NCI-H1694 (cell line): Measurements from ENCODE around the gene ISM1.
A peak's percentile ranks its signal among the peaks of the same experiment; 100 is the strongest.

Source experiments
- DNase-seq: peaks from one replicate; lab custom pipeline; 2025; lab: John Stamatoyannopoulos, UW

The ISM1 gene

DNA sequence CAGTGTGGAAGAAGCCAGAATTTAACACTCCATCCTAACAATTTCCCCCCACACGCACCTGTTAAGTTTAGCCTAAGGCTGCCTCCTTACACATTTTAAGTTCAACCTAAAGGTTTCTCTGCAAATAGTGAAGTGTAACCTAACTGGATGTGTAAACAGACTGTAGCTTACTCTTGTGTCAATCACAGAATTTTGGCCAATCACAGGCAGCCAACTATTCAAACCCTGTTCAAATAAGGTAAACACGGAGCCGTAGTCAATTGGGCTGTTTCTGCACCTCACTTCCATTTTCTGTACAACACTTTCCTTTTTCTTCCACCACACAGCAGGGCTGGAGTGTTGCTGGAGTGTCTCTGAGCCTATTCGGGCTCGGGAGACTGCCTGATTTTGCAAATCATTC is 92.1 kb downstream of the ISM1 start:
- DNase-seq: no peak

DNA sequence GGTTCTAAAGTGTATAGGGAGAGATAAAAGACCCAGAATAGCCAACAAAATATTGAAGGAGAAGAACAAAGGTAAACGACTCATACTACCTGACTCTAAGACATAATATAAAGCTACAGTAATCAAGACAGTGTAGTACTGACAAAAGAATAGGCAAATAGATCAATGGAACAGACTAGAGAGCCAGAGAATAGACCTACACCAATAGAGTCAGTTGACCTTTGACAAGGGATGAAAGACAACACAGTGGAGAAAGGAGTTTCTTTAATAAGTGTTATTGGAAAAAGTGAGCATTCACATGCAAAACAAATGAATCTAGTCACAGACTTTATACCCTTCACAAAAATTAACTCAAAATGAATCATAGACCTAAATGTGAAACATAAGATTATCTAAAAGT is 96.4 kb downstream of the ISM1 start:
- no peak for DNase-seq

DNA sequence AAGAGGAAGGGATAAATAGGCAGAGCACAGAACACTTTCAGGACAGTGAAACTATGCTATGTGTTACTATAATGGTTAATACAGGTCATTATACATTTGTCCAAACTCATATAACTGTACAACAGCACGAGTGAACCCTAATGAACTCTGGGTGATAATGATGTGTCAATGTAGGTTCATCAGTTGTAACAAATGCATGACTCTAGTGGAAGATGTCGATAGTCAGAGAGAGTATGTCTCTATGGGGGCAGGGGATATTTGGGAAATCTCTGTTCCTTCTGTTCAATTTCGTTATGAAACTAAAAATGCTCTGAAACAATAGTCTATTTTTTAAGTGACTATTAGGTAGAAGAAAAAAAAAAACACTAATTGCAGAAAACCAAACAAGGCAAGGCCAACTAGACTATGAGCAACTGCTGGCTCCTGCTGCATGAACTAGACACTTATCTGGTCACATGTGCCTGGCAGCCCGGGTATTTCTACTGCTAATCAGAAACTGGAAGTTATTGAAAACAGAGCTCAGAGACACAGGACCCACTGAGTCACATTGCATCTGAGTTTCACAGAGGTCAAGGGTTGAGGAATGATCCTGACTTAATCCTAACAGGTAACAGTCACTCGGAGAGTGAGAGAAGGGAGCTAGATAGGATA is 97.9 kb downstream of the ISM1 start:
- no peak for DNase-seq

DNA sequence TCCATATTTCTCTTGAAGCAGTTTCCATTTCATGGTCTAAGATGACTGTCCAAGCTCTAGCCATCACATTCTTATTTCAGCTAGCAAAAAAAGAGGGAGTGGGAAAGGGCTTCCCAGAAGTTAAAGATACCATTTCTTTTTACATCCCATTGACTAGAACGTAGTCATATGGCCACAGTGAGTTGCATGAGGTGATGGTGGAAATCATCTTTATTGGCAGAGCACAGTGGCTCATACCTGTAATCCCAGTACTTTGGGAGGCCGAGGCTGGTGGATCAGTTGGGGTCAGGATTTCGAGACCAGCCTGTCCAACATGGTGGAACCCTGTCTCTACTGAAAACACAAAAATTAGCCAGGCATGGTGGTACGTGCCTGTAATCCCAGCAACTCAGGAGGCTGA is 99.6 kb downstream of the ISM1 start:
- no peak for DNase-seq

DNA sequence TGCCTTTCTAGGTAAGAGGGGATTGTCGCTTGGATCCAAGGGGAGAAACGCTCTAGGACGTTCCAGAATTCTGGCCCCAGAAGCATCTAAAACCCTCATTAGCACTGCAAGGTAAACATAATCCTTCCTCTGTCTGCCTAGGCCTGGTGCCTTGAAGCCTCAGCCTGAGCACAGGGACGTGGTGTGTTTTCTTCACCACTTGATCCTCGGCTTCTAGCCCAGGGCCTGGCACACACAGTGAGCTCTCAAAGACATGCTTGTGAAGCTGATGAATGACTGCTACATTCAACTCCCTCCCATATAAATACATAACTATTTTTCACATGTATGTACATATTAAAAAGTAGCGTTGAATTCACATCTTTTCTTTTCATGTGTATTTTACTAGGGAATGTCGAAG is 100.3 kb downstream of the ISM1 start:
- no peak for DNase-seq

DNA sequence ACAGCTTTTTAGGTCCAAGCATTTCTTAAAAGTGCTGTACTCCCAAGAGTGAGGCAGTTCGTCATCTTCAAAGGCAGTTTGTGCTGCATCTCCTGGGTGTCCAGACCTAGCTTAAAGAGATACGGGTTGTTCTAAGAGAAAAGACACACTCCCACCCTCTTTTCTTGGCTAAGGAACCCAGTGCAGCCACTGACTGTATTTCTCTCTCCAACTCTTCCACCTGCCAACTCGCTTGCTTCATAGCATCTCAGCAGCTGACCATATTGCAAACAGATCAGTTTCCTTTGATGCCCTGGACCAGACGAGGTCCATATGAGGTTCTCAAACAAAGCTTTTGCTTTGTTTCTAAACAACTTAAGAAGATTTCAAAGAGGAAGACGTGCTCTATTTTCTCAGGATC is 101.1 kb downstream of the ISM1 start:
- DNase-seq: no peak

DNA sequence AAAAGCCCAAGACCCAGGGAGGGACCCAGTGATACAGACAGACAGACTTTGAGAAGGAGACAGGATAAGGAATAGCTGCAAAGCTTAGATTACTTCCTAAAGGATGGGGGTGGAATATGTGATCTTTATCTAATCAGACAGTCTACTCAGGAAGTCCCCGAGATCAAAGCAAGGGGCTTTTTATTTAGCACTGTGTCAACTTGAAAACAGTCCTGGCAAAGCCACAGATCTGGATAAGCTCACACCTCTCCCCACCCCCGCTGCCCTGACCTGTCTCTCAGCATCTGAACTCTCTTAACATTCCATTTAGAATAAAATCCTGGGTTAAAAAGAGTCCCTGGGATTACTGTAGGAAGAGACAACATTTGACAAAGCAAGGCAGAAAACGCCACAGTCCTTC is 101.5 kb downstream of the ISM1 start:
- no peak for DNase-seq

DNA sequence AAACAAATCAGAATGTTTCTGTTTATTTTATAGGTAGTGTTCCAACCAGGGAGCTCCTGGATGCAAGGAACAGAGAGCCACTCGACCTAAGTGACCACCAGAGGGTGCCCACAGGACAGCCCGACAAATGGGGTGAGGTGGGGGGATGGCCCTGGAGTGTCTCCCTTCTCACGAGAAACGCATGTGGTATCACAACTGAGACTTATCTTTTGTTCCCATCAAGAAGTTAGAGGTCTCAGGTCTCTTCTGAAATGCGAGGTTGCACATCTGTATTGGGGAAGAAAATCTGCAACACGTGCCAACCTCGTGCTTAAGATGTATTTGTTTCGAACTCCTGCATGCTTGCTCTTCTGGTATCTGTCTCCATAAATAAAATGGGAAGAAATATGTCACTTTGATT is 104.0 kb downstream of the ISM1 start:
- no peak for DNase-seq

DNA sequence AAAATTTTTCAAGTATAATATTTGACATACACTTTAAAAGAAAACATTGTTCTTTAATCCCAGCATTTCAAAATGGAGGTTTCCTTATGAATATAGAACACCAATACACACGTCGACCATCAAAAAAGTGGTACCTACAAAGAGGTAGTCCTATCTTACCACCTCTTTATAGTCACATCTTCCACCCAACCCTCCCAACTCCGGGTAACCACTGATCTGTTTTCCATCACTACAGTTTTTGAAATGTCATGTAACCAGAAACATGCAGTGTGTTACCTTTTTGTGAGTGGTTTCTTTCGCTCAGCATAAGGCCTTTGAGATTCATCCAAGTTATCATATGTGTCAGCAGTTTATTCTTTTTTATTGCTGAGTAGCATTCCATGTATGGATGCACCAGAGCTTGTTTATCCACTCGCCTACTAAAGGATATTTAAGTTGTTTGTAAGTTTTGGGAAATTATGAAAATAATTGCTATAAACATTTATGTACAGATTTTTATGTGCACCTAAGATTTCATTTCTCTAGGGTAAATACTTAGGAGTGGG is 104.8 kb downstream of the ISM1 start:
- DNase-seq: no peak

DNA sequence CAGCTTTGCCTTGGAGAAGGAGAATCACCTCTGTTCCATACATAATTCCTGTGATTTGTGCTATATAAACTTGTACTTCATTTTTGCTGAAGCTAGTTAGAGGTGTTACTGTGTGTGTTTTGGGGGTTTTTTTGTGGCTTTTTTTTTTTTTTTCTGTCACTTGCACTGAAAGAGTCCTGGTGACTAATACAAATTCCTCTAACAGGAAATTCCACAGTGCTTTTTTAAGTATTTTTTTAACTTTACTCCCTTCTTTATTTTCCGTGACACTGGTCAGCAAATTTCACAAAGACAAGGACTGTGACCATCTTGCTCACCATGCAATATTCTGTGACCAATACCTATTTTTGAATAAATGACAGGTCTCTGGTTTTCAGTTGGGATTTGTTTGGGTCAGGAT is 110.5 kb downstream of the ISM1 start:
- DNase-seq: no peak

DNA sequence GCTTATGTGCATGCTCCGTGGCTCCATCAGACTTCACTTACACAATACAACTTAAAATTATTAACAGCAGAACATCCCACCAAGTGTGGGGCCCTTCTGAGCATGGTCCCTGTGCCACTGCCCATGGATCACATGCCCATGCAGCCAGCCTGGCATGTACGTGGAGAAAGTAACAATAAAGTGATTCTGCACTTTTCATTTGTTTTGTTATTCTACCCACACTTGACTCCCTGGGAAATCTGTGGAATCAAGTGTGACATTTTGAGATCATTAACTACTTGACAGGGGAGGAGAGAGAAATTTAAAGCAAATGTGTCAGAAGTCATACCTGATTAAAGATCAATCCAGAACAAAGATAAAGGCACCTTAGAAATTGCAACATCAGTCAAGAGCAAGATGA is 112.0 kb downstream of the ISM1 start:
- no peak for DNase-seq

DNA sequence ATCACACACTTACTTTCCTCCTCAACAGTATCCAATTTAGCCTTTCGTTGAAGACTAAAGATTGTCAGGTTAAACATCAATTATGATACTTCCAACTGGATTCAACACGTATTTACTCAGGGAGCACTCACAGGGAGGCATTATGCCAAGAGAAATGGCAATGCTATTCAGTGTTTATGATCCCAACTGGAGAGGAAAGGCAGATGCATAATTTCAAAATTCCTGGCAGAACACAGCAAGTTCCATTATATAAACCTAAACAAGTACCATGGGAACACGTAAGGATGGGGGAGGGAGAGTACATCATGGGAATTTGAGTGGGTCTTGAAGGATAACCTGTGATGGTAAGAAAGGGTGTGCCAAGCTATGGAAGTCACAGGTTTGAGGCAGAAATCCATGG is 112.7 kb downstream of the ISM1 start:
- DNase-seq: peak; percentile 2

DNA sequence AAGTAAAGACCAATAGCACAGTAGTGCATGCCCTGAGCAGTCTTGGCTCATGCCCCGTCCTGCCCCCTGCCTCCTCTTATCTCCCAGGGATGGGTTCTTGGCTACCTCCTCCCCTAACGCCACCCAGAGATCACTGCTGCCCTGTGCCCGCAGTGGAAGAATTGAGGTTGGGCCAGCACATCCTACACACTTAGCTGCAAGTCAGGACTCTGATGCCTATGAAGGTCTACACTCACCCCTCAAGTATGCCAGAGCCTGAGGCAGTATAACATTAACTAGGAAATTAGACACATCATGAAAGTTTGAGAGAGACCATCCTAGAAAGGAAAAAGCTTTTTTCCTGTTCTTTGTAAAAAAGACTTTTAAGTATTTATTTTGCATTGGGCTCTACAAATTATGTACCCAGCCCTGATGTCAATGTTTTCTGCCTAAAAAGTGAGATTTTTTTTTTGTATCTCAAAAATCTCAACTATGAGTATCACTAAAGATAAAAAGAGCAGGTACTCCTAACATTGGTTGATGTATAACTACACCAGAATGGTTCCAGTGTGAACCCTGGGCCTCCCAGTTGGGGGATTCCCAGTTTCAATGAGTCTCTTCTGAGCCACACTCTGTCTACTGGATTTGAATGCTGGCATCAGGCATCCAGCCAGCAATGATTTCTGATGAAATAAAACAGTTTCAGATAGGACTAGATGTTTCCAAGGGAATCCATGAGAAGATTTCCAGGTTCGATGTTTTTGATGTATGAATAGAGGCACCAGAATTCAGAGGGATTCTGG is 115.4 kb downstream of the ISM1 start:
- DNase-seq: no peak

DNA sequence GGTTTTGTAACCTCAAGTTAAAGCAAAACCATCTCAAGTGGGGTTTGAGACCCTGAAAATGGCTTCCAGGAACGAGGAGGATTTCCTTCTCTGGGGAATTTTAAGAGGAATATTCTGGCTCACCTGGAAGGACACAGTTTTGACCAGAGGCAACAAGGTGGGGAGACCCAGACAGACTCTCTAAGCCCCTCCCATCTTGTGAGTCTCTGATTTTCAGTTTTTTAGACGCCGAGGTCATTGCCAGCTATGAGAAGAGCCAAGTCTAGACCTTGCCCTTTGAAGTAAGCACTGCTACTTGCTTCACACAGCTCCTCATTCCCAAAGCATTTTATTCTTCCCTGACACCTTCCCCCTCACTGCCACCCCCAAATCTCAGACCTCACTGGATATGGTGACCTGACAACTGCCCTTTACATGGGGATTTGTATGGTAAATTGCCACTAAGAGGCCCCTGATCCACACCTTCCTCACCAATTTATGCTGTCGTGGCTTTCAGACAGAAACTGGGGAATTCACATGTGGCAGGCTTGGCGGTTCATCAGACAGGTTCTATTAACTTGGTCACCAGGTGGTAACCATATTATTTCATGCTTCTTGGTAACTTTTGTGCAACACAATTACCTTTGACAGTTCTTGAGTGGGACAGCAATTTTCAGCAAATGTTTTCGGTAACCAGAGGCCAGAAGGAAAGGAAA is 116.2 kb downstream of the ISM1 start:
- DNase-seq: no peak

DNA sequence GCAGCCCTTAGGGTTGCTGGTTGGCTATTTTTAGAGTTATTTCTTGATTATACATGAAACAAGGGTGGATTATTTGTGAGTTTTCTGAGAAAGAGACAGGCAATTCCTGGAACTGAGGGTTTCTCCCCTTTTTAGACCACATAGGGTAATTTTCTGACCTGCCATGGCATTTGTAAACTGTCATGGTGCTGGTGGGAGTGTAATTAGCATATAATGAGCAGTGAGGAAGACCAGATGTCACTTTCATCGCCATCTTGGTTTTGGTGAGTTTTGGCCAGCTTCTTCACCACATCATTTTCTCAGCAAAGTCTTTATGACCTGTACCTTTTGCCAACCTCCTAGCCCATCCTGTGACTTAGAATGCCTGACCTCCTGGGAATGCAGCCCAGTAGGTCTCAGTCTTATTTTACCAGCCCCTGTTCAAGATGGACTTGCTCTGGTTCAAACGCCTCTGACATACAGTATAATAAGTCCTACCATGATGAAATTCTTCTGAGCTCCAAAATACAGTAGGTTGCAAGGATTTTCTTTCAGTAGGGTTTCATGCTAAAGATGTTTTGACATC is 117.1 kb downstream of the ISM1 start:
- no peak for DNase-seq

DNA sequence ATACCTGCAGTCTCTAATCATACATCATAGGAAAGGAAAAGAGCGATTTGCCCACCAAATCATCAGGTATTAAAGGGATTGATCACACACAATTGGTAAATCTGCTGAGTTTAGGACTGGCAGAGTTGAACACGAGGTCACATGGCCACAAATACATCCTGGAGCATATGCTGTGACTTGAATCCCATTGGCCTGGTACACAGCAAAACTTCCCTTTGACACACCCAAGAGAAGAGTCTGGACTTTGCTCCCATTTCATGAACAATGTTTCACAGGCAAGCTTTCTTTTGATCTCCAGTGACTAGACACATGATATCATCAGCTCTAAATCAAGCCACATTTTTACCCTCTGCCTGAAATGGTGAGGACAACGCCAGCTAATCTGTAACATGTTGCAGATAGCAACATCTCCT is 117.9 kb downstream of the ISM1 start:
- no peak for DNase-seq

DNA sequence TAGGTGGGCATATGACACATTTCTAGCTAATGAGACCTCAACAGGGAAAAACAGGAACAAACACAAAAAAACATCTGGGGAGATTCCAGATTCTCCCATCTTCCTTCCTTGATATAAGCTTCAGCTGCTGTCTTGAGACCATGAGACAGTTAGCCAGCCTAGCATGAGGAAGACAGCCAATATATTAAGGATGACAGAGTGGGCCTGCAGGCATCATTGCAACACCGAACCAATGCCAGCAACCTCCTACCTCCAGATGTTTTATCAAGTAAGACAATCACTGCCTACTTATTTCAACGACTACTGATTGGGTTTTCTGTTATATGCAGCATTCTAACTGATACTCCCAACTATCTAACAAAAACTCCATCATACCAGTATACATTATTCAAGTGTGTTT is 119.0 kb downstream of the ISM1 start:
- DNase-seq: no peak

DNA sequence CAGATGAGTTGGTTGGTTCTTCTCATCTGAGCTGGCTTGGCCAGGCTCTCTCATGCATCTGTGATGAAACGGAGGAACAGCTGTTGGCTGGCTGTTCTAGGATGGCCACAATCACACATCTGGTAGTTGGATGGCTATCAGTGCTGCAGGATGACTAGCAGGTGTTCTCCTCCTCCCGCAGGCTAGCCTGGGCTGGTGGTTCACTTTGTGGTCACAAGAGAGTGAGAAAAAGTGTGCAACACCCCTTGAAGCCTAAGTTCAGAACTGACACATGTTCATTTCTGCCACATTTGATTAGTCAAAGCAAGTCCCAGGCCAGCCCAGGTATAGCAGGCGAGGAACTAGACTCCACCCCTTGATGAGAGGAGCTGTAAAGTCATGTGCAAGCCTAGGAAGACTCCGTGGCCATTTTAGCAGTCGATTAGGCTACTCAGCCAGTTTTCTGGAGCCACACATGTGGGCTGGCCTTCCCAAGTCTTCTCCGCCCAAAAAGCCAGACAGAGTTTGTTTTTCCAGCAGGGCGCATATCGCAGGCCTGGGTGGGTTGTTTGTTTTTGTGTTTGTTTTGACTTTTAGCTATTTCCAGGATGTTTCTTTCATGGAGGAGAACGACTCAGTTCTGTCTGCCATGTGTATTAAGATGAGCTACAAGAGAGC is 120.8 kb downstream of the ISM1 start:
- no peak for DNase-seq

DNA sequence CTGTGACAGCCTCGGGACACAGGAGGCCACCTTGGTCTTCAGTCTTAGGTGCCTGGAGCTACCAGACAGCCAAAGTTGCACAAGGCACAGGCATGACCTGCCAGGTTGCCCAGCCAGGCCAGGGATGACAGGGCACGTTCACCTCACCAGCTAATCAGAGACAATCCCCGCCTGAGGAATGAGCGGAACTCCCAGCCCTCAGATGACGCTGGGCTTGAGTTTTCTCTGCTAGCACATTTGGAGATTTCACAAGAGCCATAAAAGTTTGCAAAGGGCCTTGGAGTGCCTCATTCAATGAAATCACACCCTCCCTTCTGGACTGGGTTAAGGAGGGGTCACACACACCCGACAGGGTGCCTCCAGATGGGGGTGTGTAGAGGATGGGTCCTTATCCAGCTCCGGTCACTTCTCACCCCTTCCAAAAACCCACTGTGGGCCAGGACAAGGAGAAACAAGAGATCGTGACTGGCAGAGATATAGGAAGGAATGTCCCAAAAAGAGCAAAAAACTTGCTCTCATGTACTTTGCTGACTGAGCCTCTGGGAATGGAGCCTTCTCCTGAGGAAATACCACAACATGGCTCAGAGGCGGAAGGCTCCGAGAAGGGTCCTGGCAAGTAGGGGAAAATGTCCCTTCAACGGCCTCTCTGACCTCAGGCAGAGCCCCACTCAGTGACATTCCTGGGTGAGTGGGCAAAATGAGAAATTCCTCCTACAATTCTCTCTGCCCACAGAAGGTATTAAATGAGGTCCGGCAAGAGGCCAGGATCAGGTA is 121.6 kb downstream of the ISM1 start:
- no peak for DNase-seq

DNA sequence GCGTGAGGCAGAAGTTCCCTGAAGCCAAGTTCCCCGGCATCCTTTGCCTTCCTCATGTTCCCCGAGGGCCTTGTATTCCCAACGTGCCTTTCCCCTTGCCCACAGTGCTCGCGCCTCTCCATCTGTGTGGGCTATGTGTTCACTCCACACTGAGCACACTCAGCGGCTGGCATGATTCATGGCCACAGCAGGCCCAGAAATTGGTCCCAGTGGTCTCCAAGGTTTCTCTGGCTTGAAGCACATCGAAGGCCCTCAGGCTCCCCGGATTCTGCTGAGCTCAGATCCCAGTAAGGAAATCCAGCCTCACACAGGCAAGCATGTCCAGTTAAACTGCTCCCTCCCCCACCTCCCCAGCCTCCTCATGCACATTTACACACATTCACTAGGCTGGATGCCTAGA is 123.6 kb downstream of the ISM1 start:
- no peak for DNase-seq
